GM23338 (cell line): ENCODE measurements around the gene AKR7A3.

Experiments used
- CREB1 ChIP-seq: fragments of 250-450 bp; sonication (Bioruptor Pico); IDR thresholded peaks from 2 replicates; pipeline ENCODE4 v1.5.0; 2020; ENCODE audit warnings: low read depth, mild to moderate bottlenecking, moderate library complexity
- CTCF ChIP-seq, 2 experiments: fragments of 200-600 bp in 1 of 2; sonication (generic) in 1 of 2; conservative IDR thresholded peaks; 2 replicates each; pipeline versions ENCODE4 v1.5.1 to v1.6.1; 2016 to 2017; ENCODE audit warnings: antibody characterized with exemption in 2 of 2, low read depth in 2 of 2, mild to moderate bottlenecking in 2 of 2, moderate library complexity in 1 of 2
- EZH2 ChIP-seq: fragments of 200-600 bp; sonication (generic); IDR thresholded peaks from one replicate; pipeline ENCODE4 v1.8.0; 2017; ENCODE audit warnings: antibody characterized with exemption, mild to moderate bottlenecking, low read depth; ENCODE audit not compliant: unreplicated experiment
- POLR2AphosphoS5 ChIP-seq: IDR thresholded peaks from 2 replicates; pipeline ENCODE4 v1.6.1; 2016; ENCODE audit warnings: antibody characterized with exemption, low read depth
- REST ChIP-seq: IDR thresholded peaks from one replicate; pipeline ENCODE4 v1.6.1; 2018; ENCODE audit warnings: antibody characterized with exemption; ENCODE audit not compliant: unreplicated experiment

DNA sequence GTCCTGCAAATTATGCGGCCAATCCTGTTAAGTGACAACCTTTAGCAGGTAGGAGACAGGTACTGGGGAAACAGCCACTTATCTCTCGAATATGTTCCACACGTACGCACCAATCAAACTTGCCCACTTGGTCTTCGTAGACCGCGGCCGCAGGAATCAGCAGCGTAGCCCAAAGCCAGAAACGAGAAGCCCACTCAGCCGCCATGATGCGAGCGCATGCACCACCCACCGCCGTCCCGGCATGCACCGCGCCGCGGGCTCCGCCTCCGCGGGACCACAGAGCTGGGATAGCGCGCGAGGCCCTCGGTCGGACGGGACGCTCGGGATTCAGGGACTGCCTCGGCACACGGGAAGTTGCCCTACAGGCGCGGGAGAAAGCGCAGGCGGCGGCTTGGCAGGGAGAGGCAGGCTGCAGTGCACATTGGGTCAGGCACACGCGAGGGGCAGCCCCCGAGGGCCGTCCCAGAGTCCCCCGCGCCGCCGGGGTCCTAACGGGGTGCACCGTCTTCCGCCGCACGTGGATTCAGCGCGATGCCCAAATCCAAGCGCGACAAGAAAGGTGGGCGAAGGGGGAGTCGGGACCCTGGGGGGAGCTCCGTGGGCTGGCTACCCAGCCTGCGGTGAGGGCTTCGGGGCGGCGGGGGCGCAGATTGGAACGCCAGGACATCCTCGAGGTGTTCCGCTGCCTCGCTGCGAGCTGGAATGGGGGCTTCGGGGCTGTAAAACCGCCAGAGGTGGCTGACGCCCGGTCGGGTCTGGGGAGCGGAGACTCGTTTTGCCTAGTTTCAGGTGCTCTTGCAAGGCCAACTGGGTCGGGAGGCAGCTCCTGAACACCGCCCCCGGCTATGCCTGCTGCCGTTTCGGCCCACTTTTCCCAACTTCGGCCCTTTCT lies 37.0 kb downstream of the AKR7A3 start, which contains the start of the genes EMC1 and MRTO4:
- TF ChIP-seq CTCF (conservative IDR thresholded peaks at IDR 0.05; ENCODE audit: low read depth in 2 of 2) (no peak), POLR2AphosphoS5 (peak; percentile 82), EZH2 (no peak), CREB1 (CRISPR knock-in tag) (peak; percentile 35; the same call in 1 of the 2 replicates), REST (no peak)
